ENCODE results near the gene PPP2R2D.

GRCh38 chr10:131860806-131861440 is 39.9 kb upstream of the PPP2R2D start:
- TF ChIP-seq CTCF (conservative IDR thresholded peaks at IDR 0.05 in 1 of 2, IDR thresholded peaks at IDR 0.05 in 1 of 2; ENCODE audit: extremely low read depth in 1 of 2, insufficient read depth in 1 of 2, low read depth in 1 of 2, low read length in 2 of 2): no peak
- no peak for TF ChIP-seq EZH2 (IDR thresholded peaks at IDR 0.05; ENCODE audit: borderline replicate concordance, low read length)
